H9 (cell line): Measurements from ENCODE around the gene GADD45GIP1. TPM values are rescaled to one million over a fixed set of nuclear protein-coding genes. Genes with fewer than 3 reads are reported as not detected.

Source experiments
- DNase-seq: peaks from one replicate; pipeline ENCODE4 v3.0.0-alpha.2; 2017
- H2AFZ ChIP-seq: one replicate; pipeline ENCODE4 v1.6.1; 2013; ENCODE audit warnings: mild to moderate bottlenecking, low read length, control low read depth, moderate library complexity
- H2AK5ac ChIP-seq: 2 replicates; pipeline ENCODE4 v1.6.1; 2013; ENCODE audit warnings: low read length, control low read depth, mixed read lengths; ENCODE audit not compliant: insufficient read length
- H2BK120ac ChIP-seq: one replicate; pipeline ENCODE4 v1.6.1; 2013; ENCODE audit warnings: low read depth, mild to moderate bottlenecking, low read length, control low read depth, inconsistent platforms; ENCODE audit not compliant: poor library complexity, severe bottlenecking
- H2BK12ac ChIP-seq: 2 replicates; pipeline ENCODE4 v1.6.1; 2013; ENCODE audit warnings: low read length, control low read depth, mixed read lengths, low read depth; ENCODE audit not compliant: insufficient read length
- H2BK15ac ChIP-seq: 2 replicates; pipeline ENCODE4 v1.6.1; 2013; ENCODE audit warnings: low read depth, low read length, control low read depth
- H2BK20ac ChIP-seq: one replicate; pipeline ENCODE4 v1.6.1; 2013; ENCODE audit warnings: low read depth, mild to moderate bottlenecking, low read length, control low read depth, inconsistent platforms; ENCODE audit not compliant: poor library complexity, severe bottlenecking
- H2BK5ac ChIP-seq: 2 replicates; pipeline ENCODE4 v1.6.1; 2013; ENCODE audit warnings: low read length, control low read depth, mixed read lengths; ENCODE audit not compliant: insufficient read length
- H3K14ac ChIP-seq: 2 replicates; pipeline ENCODE4 v1.6.1; 2013; ENCODE audit warnings: low read length, control low read depth; ENCODE audit not compliant: insufficient read depth
- H3K18ac ChIP-seq: 2 replicates; pipeline ENCODE4 v1.6.1; 2013; ENCODE audit warnings: low read depth, mild to moderate bottlenecking, mixed read lengths, low read length, control low read depth; ENCODE audit not compliant: insufficient read length
- H3K23ac ChIP-seq: 2 replicates; pipeline ENCODE4 v1.6.1; 2013; ENCODE audit warnings: low read length, control low read depth, mixed read lengths, low read depth; ENCODE audit not compliant: insufficient read length
- H3K23me2 ChIP-seq: 2 replicates; pipeline ENCODE4 v1.6.1; 2013; ENCODE audit warnings: low read depth, mild to moderate bottlenecking, mixed read lengths, low read length, control low read depth; ENCODE audit not compliant: insufficient read length, poor library complexity, severe bottlenecking
- H3K27ac ChIP-seq: 2 replicates; pipeline ENCODE4 v1.5.1; 2013; ENCODE audit warnings: low read length, control low read depth, mixed read lengths, low read depth; ENCODE audit not compliant: insufficient read length
- H3K27me3 ChIP-seq: 2 replicates; pipeline ENCODE4 v1.6.1; 2013; ENCODE audit warnings: low read length, control low read depth, inconsistent platforms; ENCODE audit not compliant: insufficient read depth
- H3K4ac ChIP-seq: 2 replicates; pipeline ENCODE4 v1.6.1; 2013; ENCODE audit warnings: low read depth, mild to moderate bottlenecking, control low read depth, inconsistent platforms, low read length, moderate library complexity
- H3K4me1 ChIP-seq: 2 replicates; pipeline ENCODE4 v1.6.1; 2013; ENCODE audit warnings: low read length, control low read depth, inconsistent platforms; ENCODE audit not compliant: insufficient read depth
- H3K4me2 ChIP-seq: 2 replicates; pipeline ENCODE4 v1.6.1; 2013; ENCODE audit warnings: low read length, control low read depth, mixed read lengths; ENCODE audit not compliant: insufficient read length, insufficient read depth
- H3K56ac ChIP-seq: 2 replicates; pipeline ENCODE4 v1.6.1; 2013; ENCODE audit warnings: low read depth, mild to moderate bottlenecking, mixed read lengths, low read length, control low read depth; ENCODE audit not compliant: insufficient read length
- H3K79me1 ChIP-seq: 2 replicates; pipeline ENCODE4 v1.6.1; 2013; ENCODE audit warnings: low read depth, mild to moderate bottlenecking, moderate library complexity, low read length, control low read depth, inconsistent platforms; ENCODE audit not compliant: insufficient read depth, poor library complexity, severe bottlenecking
- H3K79me2 ChIP-seq: 2 replicates; pipeline ENCODE4 v1.6.1; 2013; ENCODE audit warnings: low read length, control low read depth, inconsistent platforms; ENCODE audit not compliant: insufficient read depth
- H3K9ac ChIP-seq: 2 replicates; pipeline ENCODE4 v1.6.1; 2013; ENCODE audit warnings: low read length, control low read depth, mixed read lengths; ENCODE audit not compliant: insufficient read length; ENCODE audit errors: extremely low read depth
- H3K9me3 ChIP-seq: one replicate; pipeline ENCODE4 v1.6.1; 2013; ENCODE audit warnings: low read depth, low read length, inconsistent platforms; ENCODE audit not compliant: control insufficient read depth
- H3T11ph ChIP-seq: one replicate; pipeline ENCODE4 v1.6.1; 2013; ENCODE audit warnings: mild to moderate bottlenecking, low read length, control low read depth, inconsistent platforms
- H4K20me1 ChIP-seq: one replicate; pipeline ENCODE4 v1.6.1; 2013; ENCODE audit not compliant: control insufficient read depth, insufficient read length, insufficient read depth
- H4K5ac ChIP-seq: 2 replicates; pipeline ENCODE4 v1.6.1; 2013; ENCODE audit warnings: low read depth, mild to moderate bottlenecking, mixed read lengths, low read length, control low read depth; ENCODE audit not compliant: insufficient read length
- H4K8ac ChIP-seq: replicated peaks from 2 replicates; pipeline ENCODE4 v1.6.1; 2013; ENCODE audit warnings: low read length, control low read depth, mixed read lengths, low read depth; ENCODE audit not compliant: insufficient read length
- H4K91ac ChIP-seq: 2 replicates; pipeline ENCODE4 v1.6.1; 2013; ENCODE audit warnings: low read depth, mild to moderate bottlenecking, moderate library complexity, mixed read lengths, low read length, control low read depth; ENCODE audit not compliant: insufficient read length
- H3K27ac Mint-ChIP-seq, 3 experiments: 2 replicates in 2 of 3; 3 replicates in 1 of 3; pipeline ENCODE4 v1.8.0; 2020 to 2021; ENCODE audit warnings: mixed read lengths in 3 of 3, mild to moderate bottlenecking in 1 of 3, moderate library complexity in 1 of 3
- H3K27me3 Mint-ChIP-seq: 2 replicates; pipeline ENCODE4 v1.8.0; 2021; ENCODE audit warnings: low read depth, mild to moderate bottlenecking, moderate library complexity, mixed read lengths
- H3K36me3 Mint-ChIP-seq, 3 experiments: 2 replicates in 2 of 3; 3 replicates in 1 of 3; pipeline ENCODE4 v1.8.0; 2020 to 2021; ENCODE audit warnings: low read depth in 3 of 3, mixed read lengths in 3 of 3; ENCODE audit not compliant: insufficient read depth in 1 of 3
- H3K4me1 Mint-ChIP-seq, 2 experiments: 2 replicates each; pipeline ENCODE4 v1.8.0; 2020; ENCODE audit warnings: mixed read lengths in 2 of 2
- H3K4me3 Mint-ChIP-seq, 2 experiments: 2 replicates in 1 of 2; 3 replicates in 1 of 2; pipeline ENCODE4 v1.8.0; 2020 to 2021; ENCODE audit warnings: mild to moderate bottlenecking in 2 of 2, mixed read lengths in 2 of 2, moderate library complexity in 1 of 2
- H3K9me3 Mint-ChIP-seq, 2 experiments: 2 replicates in 1 of 2; 3 replicates in 1 of 2; pipeline ENCODE4 v1.8.0; 2020; ENCODE audit warnings: mild to moderate bottlenecking in 2 of 2, mixed read lengths in 2 of 2, moderate library complexity in 1 of 2
- CTCF ChIP-seq: fragments of 200-600 bp; sonication (generic); conservative IDR thresholded peaks from 3 replicates; pipeline ENCODE4 v1.8.0; 2021; ENCODE audit warnings: antibody characterized with exemption, mild to moderate bottlenecking
- whole genome bisulfite sequencing: extraction: QIAGEN DNeasy Blood & Tissue Kit; methylation state at CpG from one replicate; pipeline ENCODE4 v1.1.7; 2013; ENCODE audit warnings: missing lambda C conversion rate, low lambda C conversion rate, mixed read lengths; ENCODE audit not compliant: insufficient read length; ENCODE audit errors: extremely low coverage; 5-methylcytosine and 5-hydroxymethylcytosine counted together
- total RNA-seq: library from RNA; stranded (reverse); gene quantifications from 2 replicates; pipeline ENCODE4 v1.2.1, GENCODE V29; 2021

Gene GADD45GIP1
- total RNA-seq, 1 experiment from 2014 or later: 44.5 TPM

- H2AFZ ChIP-seq: no peak overlapping the region
- H3K9me3 Mint-ChIP-seq: peaks cover 7 to 8% of the 10 kb centered on the region in 2 experiments
These were observed 34.1 kb downstream of the GADD45GIP1 start for GRCh38 chr19:12922959-12923358.

More at GRCh38 chr19:12922959-12923358, 34.1 kb downstream of the GADD45GIP1 start:
- H4K20me1 ChIP-seq: peaks cover 5% of the 10 kb centered on the region
- H3K4me1 ChIP-seq: no peaks in the 10 kb centered on the region
- no peak overlapping the region for H4K91ac ChIP-seq
- peaks cover 15% of the 10 kb centered on the region for H3K27me3 Mint-ChIP-seq
- no peak overlapping the region for H3K18ac ChIP-seq
- H4K8ac ChIP-seq: no peak overlapping the region
- no peak overlapping the region for H2BK120ac ChIP-seq
- no peak overlapping the region for H3K9ac ChIP-seq
- H2AK5ac ChIP-seq: no peak overlapping the region
- no peak overlapping the region for H3K4ac ChIP-seq
- H3K23ac ChIP-seq: no peak overlapping the region
- no peak overlapping the region for H3K14ac ChIP-seq
- no peak overlapping the region for H3K4me2 ChIP-seq
- no peak overlapping the region for H2BK20ac ChIP-seq
- H3K23me2 ChIP-seq: no peaks in the 10 kb centered on the region
- no peak overlapping the region for H2BK12ac ChIP-seq
- peak overlapping the region in 1 of 2 experiments; percentile 5; a peak in 1 of 5 replicates for H3K4me3 Mint-ChIP-seq
- H3K27ac Mint-ChIP-seq: no peak overlapping the region
- no peak for TF ChIP-seq CTCF
- H3K27me3 ChIP-seq: peaks cover 5% of the 10 kb centered on the region; the same call in 1 of the 2 replicates
- H3K4me1 Mint-ChIP-seq: 0 out of 4 replicates have a peak, but pooled peaks cover 0 to 6% of the 10 kb centered on the region in 2 experiments
- no peak for DNase-seq
- no peak overlapping the region for H2BK5ac ChIP-seq
- H3K9me3 ChIP-seq: no peaks in the 10 kb centered on the region
- no peak overlapping the region for H3K56ac ChIP-seq
- H3K36me3 Mint-ChIP-seq: peaks cover 44 to 55% (median 49%) of the 10 kb centered on the region in 3 experiments; a peak in 6 of 7 replicates
- H3K79me2 ChIP-seq: no peaks in the 10 kb centered on the region
- no CpG with 5 or more reads among the region's 4 CpGs for WGBS
- H3T11ph ChIP-seq: no peak overlapping the region
- H4K5ac ChIP-seq: no peak overlapping the region
- H2BK15ac ChIP-seq: no peak overlapping the region
- no peak overlapping the region for H3K27ac ChIP-seq
- H3K79me1 ChIP-seq: no peaks in the 10 kb centered on the region
